HepG2 (cell line): ENCODE data around the gene ZIC4.

ENCODE experiments used
- CTCF ChIP-seq: sonication (generic); formaldehyde crosslinking; IDR thresholded peaks from 2 replicates; pipeline ENCODE4 v1.5.0; 2020; ENCODE audit warnings: mild to moderate bottlenecking, missing genetic modification reagents, moderate library complexity
- EZH2 ChIP-seq: conservative IDR thresholded peaks from 2 replicates; pipeline ENCODE4 v1.6.1; 2012; ENCODE audit warnings: mild to moderate bottlenecking, low read depth, low read length, moderate library complexity
- FOXA1 ChIP-seq, 2 experiments: fragments of 450-650 bp in 1 of 2; sonication (generic) in 1 of 2; formaldehyde crosslinking in 1 of 2; IDR thresholded peaks; 2 replicates each; pipeline versions ENCODE4 v1.4.0 to v1.6.1; 2016 to 2020; ENCODE audit warnings: missing genetic modification reagents in 1 of 2
- GATA4 ChIP-seq: sonication (generic); IDR thresholded peaks from 2 replicates; pipeline ENCODE4 v1.6.1; 2016; ENCODE audit warnings: antibody characterized with exemption, low read depth, borderline replicate concordance
- HNF4A ChIP-seq: sonication (generic); formaldehyde crosslinking; IDR thresholded peaks from 2 replicates; pipeline ENCODE4 v1.4.0; 2020; ENCODE audit warnings: missing genetic modification reagents
- HNRNPK ChIP-seq: fragments of 200-400 bp; formaldehyde crosslinking; IDR thresholded peaks from 2 replicates; pipeline ENCODE4 v1.6.1; 2018; ENCODE audit warnings: low read length, low read depth, moderate library complexity, mild to moderate bottlenecking; ENCODE audit not compliant: poor library complexity, severe bottlenecking
- SSRP1 ChIP-seq: IDR thresholded peaks from 2 replicates; pipeline ENCODE4 v1.6.1; 2016; ENCODE audit warnings: control low read depth
- SUZ12 ChIP-seq: fragments of 150-350 bp; IDR thresholded peaks from 2 replicates; pipeline ENCODE4 v1.6.1; 2014; ENCODE audit warnings: low read depth, low read length
- ZFP37 ChIP-seq: sonication (generic); formaldehyde crosslinking; IDR thresholded peaks from 2 replicates; pipeline ENCODE4 v1.4.0; 2020; ENCODE audit warnings: missing genetic modification reagents, borderline replicate concordance
- TF ChIP-seq, protein P1 (sequence below): IDR thresholded peaks from 2 replicates; pipeline ENCODE4 v1.6.1; 2016

GRCh38 chr3:147371140-147371539 lies 35.2 kb downstream of the ZIC4 start:
- TF ChIP-seq, protein P1, sequence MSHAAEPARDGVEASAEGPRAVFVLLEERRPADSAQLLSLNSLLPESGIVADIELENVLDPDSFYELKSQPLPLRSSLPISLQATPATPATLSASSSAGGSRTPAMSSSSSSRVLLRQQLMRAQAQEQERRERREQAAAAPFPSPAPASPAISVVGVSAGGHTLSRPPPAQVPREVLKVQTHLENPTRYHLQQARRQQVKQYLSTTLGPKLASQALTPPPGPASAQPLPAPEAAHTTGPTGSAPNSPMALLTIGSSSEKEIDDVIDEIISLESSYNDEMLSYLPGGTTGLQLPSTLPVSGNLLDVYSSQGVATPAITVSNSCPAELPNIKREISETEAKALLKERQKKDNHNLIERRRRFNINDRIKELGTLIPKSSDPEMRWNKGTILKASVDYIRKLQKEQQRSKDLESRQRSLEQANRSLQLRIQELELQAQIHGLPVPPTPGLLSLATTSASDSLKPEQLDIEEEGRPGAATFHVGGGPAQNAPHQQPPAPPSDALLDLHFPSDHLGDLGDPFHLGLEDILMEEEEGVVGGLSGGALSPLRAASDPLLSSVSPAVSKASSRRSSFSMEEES (CRISPR knock-in tag): no peak
- TF ChIP-seq CTCF (CRISPR knock-in tag) (no peak), SSRP1 (no peak), GATA4 (no peak), HNRNPK (no peak), ZFP37 (CRISPR knock-in tag) (no peak), EZH2 (no peak), FOXA1 (IDR thresholded peaks at IDR 0.05) (no peak), FOXA1 (CRISPR knock-in tag; IDR thresholded peaks at IDR 0.05) (no peak), HNF4A (CRISPR knock-in tag) (no peak), SUZ12 (no peak)
